CD4-positive, alpha-beta T cell treated with Interleukin-15 for 1 hour (primary cell): ENCODE data around the gene OR52E5.

Source experiments
- DNase-seq: peaks from one replicate; pipeline ENCODE4 v3.0.0-alpha.2; 2020

Gene OR52E5

GRCh38 chr11:5892908-5893307, at the start of gene OR52E5:
Gene OR52E5 (plus strand): TSS chr11:5893208. CDS start chr11:5900777, 7,569 bp downstream.
- DNase-seq: no peak

GRCh38 chr11:5846701-5847100, 46.3 kb upstream of the OR52E5 start:
- no peak for DNase-seq

- no peak for DNase-seq
Observed at GRCh38 chr11:5847711-5848110, 45.3 kb upstream of the OR52E5 start.

GRCh38 chr11:5851002-5851401, 42.0 kb upstream of the OR52E5 start:
- DNase-seq: no peak

GRCh38 chr11:5857590-5857989, 35.4 kb upstream of the OR52E5 start, which contains the start of gene OR52E8:
Gene OR52E8 (minus strand): TSS chr11:5857690. CDS start chr11:5857690, 0 bp downstream.
- DNase-seq: no peak

GRCh38 chr11:5865826-5866225, 27.2 kb upstream of the OR52E5 start:
- DNase-seq: no peak

GRCh38 chr11:5878564-5878963, 14.4 kb upstream of the OR52E5 start:
- no peak for DNase-seq

- no peak for DNase-seq
Observed at GRCh38 chr11:5880329-5880728, 12.7 kb upstream of the OR52E5 start, which contains the start of gene OR52E4. Gene OR52E4 (plus strand): TSS chr11:5880629. CDS start chr11:5884293, 3,664 bp downstream.

GRCh38 chr11:5881756-5882155, 11.3 kb upstream of the OR52E5 start:
- DNase-seq: no peak

- no peak for DNase-seq
Observed at GRCh38 chr11:5887172-5887571, 5.8 kb upstream of the OR52E5 start.

GRCh38 chr11:5887661-5888060, 5.3 kb upstream of the OR52E5 start:
- no peak for DNase-seq

GRCh38 chr11:5891216-5891800, 1.7 kb upstream of the OR52E5 start:
- DNase-seq: no peak

GRCh38 chr11:5899534-5899933, 6.5 kb downstream of the OR52E5 start:
- no peak for DNase-seq

- no peak for DNase-seq
Observed at GRCh38 chr11:5910540-5910939, 17.5 kb downstream of the OR52E5 start.

- DNase-seq: no peak
Observed at GRCh38 chr11:5922749-5923426, 29.9 kb downstream of the OR52E5 start.

- DNase-seq: no peak
Observed at GRCh38 chr11:5923427-5923776, 30.4 kb downstream of the OR52E5 start.

- no peak for DNase-seq
Observed at GRCh38 chr11:5923794-5924193, 30.8 kb downstream of the OR52E5 start.

- no peak for DNase-seq
Observed at GRCh38 chr11:5928271-5928670, 35.3 kb downstream of the OR52E5 start.

GRCh38 chr11:5928811-5929210, 35.8 kb downstream of the OR52E5 start:
- DNase-seq: no peak

GRCh38 chr11:5929571-5930368, 36.8 kb downstream of the OR52E5 start:
- DNase-seq: no peak

GRCh38 chr11:5930614-5931013, 37.6 kb downstream of the OR52E5 start:
- DNase-seq: no peak

GRCh38 chr11:5931061-5931460, 38.1 kb downstream of the OR52E5 start:
- no peak for DNase-seq

GRCh38 chr11:5932671-5933070, 39.7 kb downstream of the OR52E5 start:
- no peak for DNase-seq

- DNase-seq: no peak
Observed at GRCh38 chr11:5933116-5933515, 40.1 kb downstream of the OR52E5 start.
